Ovary (tissue), 9 donors: Measurements from ENCODE around the gene ADGRG3. TPM values are rescaled to one million over a fixed set of nuclear protein-coding genes. Genes with fewer than 3 reads are reported as not detected.

Experiments
- DNase-seq, 5 donors: peaks; one replicate each; pipeline ENCODE4 v3.0.0-alpha.2; 2019 to 2020
- H3K27ac ChIP-seq, 2 donors: fragments of 200-600 bp; one replicate each; pipeline versions ENCODE4 v1.5.1 to v1.8.0; 2019 to 2022
- H3K27me3 ChIP-seq: fragments of 200-600 bp; one replicate; pipeline ENCODE4 v1.8.0; 2022
- H3K36me3 ChIP-seq: fragments of 200-600 bp; sonication (generic); one replicate; pipeline ENCODE4 v1.5.1; 2019
- H3K4me1 ChIP-seq: one replicate; pipeline ENCODE4 v1.8.1; 2013; ENCODE audit warnings: mild to moderate bottlenecking, moderate library complexity; ENCODE audit not compliant: insufficient read depth
- H3K4me3 ChIP-seq: fragments of 200-600 bp; sonication (generic); one replicate; pipeline ENCODE4 v1.5.1; 2017
- H3K9me3 ChIP-seq, 2 donors: fragments of 200-600 bp in 1 of 2; sonication (generic) in 1 of 2; one replicate each; pipeline versions ENCODE4 v1.5.1 to v1.8.1; 2013 to 2019; ENCODE audit warnings: mild to moderate bottlenecking in 1 of 2, moderate library complexity in 1 of 2
- CTCF ChIP-seq, 3 donors: fragments of 450-650 bp in 2 of 3; fragments of 200-600 bp in 1 of 3; IDR thresholded peaks; one replicate each; pipeline versions ENCODE4 v1.5.1 to v1.8.0; 2016 to 2022; ENCODE audit warnings: antibody characterized with exemption in 3 of 3, mild to moderate bottlenecking in 1 of 3
- EP300 ChIP-seq: sonication (generic); formaldehyde crosslinking; IDR thresholded peaks from one replicate; pipeline ENCODE4 v1.6.1; 2017; ENCODE audit warnings: antibody characterized with exemption
- POLR2A ChIP-seq: fragments of 450-650 bp; IDR thresholded peaks from one replicate; pipeline ENCODE4 v1.6.1; 2017; ENCODE audit warnings: antibody characterized with exemption, mild to moderate bottlenecking, moderate library complexity
- WGBS, 3 donors: extraction: QIAGEN DNeasy Blood & Tissue Kit in 1 of 3; methylation state at CpG; one replicate each; pipeline versions ENCODE4 v1.1.5 to v1.1.7; 2013 to 2017; 5-methylcytosine and 5-hydroxymethylcytosine counted together
- intact Hi-C, 4 donors: fragments of 100-400 bp; cut with DNase I; formaldehyde crosslinking; loops; one replicate each; pipeline versions ENCODE4 v1.11.0 to v1.15.1; 2022 to 2023
- polyA plus RNA-seq, 2 donors: library from polyadenylated mRNA; stranded (reverse); fragments of 200-250 nt in 1 of 2; fragments of 350-450 nt in 1 of 2; fragmentation: Illumina TruSeq in 1 of 2; extraction: RNeasy Lipid Tissue Mini Kit (QIAGEN cat#74804) in 1 of 2; gene quantifications; one replicate each; pipeline ENCODE4 v1.2.3, GENCODE V29; 2013 to 2014
- total RNA-seq, 7 donors: library from RNA; depleted of rRNA in 2 of 7; stranded (reverse); fragments of >200 nt in 2 of 7; fragmentation: NEBNext Ultra II Directional in 3 of 7; extraction: Animal tissue kit (Norgen Biotek cat#: 25700) in 3 of 7; gene quantifications; one replicate each; pipeline versions ENCODE4 v1.1.0 to v1.2.4, GENCODE V29; 2016 to 2023
- donor health status: DM: no; HTN: no; CAD: no; lungs with moderate emphysema.
- donor health status: DM: no; HTN: no; CAD: no.
- donor health status: Bipolar disorder and iron deficiency.
- donor health status: DM: yes; HTN: yes; CAD: no.
- donor health status: DM: no; HTN: no; CAD: no.
- donor health status: DM: yes; HTN: yes; CAD: no.

ADGRG3 gene
- total and polyA plus RNA-seq, 9 donors = 0.40 to 1.7 (median 0.92) TPM

- Histone ChIP-seq H3K4me3 (peak overlapping the region; percentile 89), H3K27me3 (no peaks in the 10 kb centered on the region), H3K4me1 (peaks cover 2% of the 10 kb centered on the region), H3K27ac (no peak overlapping the region), H3K9me3 (no peaks in the 10 kb centered on the region), H3K36me3 (no peaks in the 10 kb centered on the region)
- 8 to 9% (median 8%) methylated on average over 23 of the region's 23 CpGs for WGBS, 3 donors
- no peak for TF ChIP-seq CTCF (IDR thresholded peaks at IDR 0.05)
- no peak for TF ChIP-seq EP300
- TF ChIP-seq POLR2A = no peak
- intact Hi-C loops = loop anchor here in 1 of 4 donors (10.0 kb wide), 1 partner anchor 802 kb away; the partner anchor contains the start of gene HERPUD1
- DNase-seq = peak in 2 of 5 donors; percentile 23 to 41
Observed at GRCh38 chr16:57736419-57737351, 68.6 kb downstream of the ADGRG3 start.

- Histone ChIP-seq H3K9me3 (no peaks in the 10 kb centered on the region), H3K27me3 (no peaks in the 10 kb centered on the region), H3K4me1 (peaks cover 2% of the 10 kb centered on the region), H3K36me3 (no peaks in the 10 kb centered on the region), H3K27ac (no peak overlapping the region), H3K4me3 (no peak overlapping the region)
- intact Hi-C loops = loop anchor here in 1 of 4 donors (10.0 kb wide), 1 partner anchor 804 kb away; the partner anchor contains the start of gene HERPUD1
- no peak for TF ChIP-seq POLR2A
- no peak for TF ChIP-seq EP300
- TF ChIP-seq CTCF (IDR thresholded peaks at IDR 0.05) = no peak
- no peak for DNase-seq
- WGBS, 3 donors = 90 to 93% (median 91%) methylated on average over 7 of the region's 7 CpGs
Observed at GRCh38 chr16:57738844-57739243, 70.7 kb downstream of the ADGRG3 start.

Other genes starting within 250 kb of the ADGRG3 start
- gene CIAPIN1, start 220.9 kb upstream of the ADGRG3 start, total RNA-seq = 10 to 100 TPM in 6 of 7 donors, 1 to 10 TPM in 1; 9.2 to 33.5 (median 20.8) TPM
- 10 to 100 TPM; 16.0 to 32.8 TPM for gene CIAPIN1, start 220.9 kb upstream of the ADGRG3 start, polyA plus RNA-seq
- gene COQ9, start 220.8 kb upstream of the ADGRG3 start, total RNA-seq = 10 to 100 TPM; 24.4 to 37.5 (median 29.7) TPM
- gene COQ9, start 220.8 kb upstream of the ADGRG3 start, polyA plus RNA-seq = 10 to 100 TPM; 36.2 to 68.8 TPM
- 10 to 100 TPM; 54.9 to 96.9 (median 65.8) TPM for gene POLR2C, start 205.6 kb upstream of the ADGRG3 start, total RNA-seq
- 10 to 100 TPM; 70.5 to 74.1 TPM for gene POLR2C, start 205.6 kb upstream of the ADGRG3 start, polyA plus RNA-seq
- gene DOK4, start 181.8 kb upstream of the ADGRG3 start, total RNA-seq = 10 to 100 TPM; 14.0 to 34.7 (median 29.2) TPM
- 10 to 100 TPM in 1 of 2 donors, 1 to 10 TPM in 1; 9.9 to 26.7 TPM for gene DOK4, start 181.8 kb upstream of the ADGRG3 start, polyA plus RNA-seq
- 10 to 100 TPM; 11.9 to 22.4 (median 15.6) TPM for gene CCDC102A, start 131.7 kb upstream of the ADGRG3 start, total RNA-seq
- gene CCDC102A, start 131.7 kb upstream of the ADGRG3 start, polyA plus RNA-seq = 10 to 100 TPM in 1 of 2 donors, 1 to 10 TPM in 1; 5.9 to 10.2 TPM
- gene ADGRG5, start 125.7 kb upstream of the ADGRG3 start, total RNA-seq = under 1 TPM; 0.12 to 0.43 (median 0.27) TPM
- gene ADGRG5, start 125.7 kb upstream of the ADGRG3 start, polyA plus RNA-seq = under 1 TPM in 1 of 2 donors, not detected in 1; 0.15 TPM
- 10 to 100 TPM in 4 of 7 donors, 1 to 10 TPM in 3; 6.2 to 54.0 (median 20.4) TPM for gene ADGRG1, start 39.7 kb upstream of the ADGRG3 start, total RNA-seq
- gene ADGRG1, start 39.7 kb upstream of the ADGRG3 start, polyA plus RNA-seq = 1 to 10 TPM; 6.9 to 9.1 TPM
- gene DRC7, start 26.5 kb downstream of the ADGRG3 start, total RNA-seq = 10 to 100 TPM in 1 of 7 donors, 1 to 10 TPM in 1, under 1 TPM in 3, not detected in 2; 0.36 to 12.5 (median 0.84) TPM
- under 1 TPM in 1 of 2 donors, not detected in 1; 0.07 TPM for gene DRC7, start 26.5 kb downstream of the ADGRG3 start, polyA plus RNA-seq
- 10 to 100 TPM in 5 of 7 donors, 1 to 10 TPM in 2; 7.7 to 20.2 (median 14.9) TPM for gene KATNB1, start 67.5 kb downstream of the ADGRG3 start, total RNA-seq
- 10 to 100 TPM in 1 of 2 donors, 1 to 10 TPM in 1; 3.4 to 11.0 TPM for gene KATNB1, start 67.5 kb downstream of the ADGRG3 start, polyA plus RNA-seq
- gene KIFC3, start 134.2 kb downstream of the ADGRG3 start, total RNA-seq = 10 to 100 TPM; 21.3 to 54.0 (median 37.5) TPM
- 10 to 100 TPM in 1 of 2 donors, 1 to 10 TPM in 1; 4.6 to 16.0 TPM for gene KIFC3, start 134.2 kb downstream of the ADGRG3 start, polyA plus RNA-seq